Epithelial cell of proximal tubule (primary cell): Measurements from ENCODE around the gene KLC1. TPM values are rescaled to one million over a fixed set of nuclear protein-coding genes. Genes with fewer than 3 reads are reported as not detected.

Experiments
- DNase-seq: peaks from one replicate; pipeline ENCODE4 v3.0.0-alpha.2; 2011; ENCODE audit warnings: low read depth
- H3K4me3 ChIP-seq: 2 replicates; pipeline ENCODE4 v1.5.1; 2011; ENCODE audit warnings: low read depth, mild to moderate bottlenecking, low read length
- CTCF ChIP-seq: conservative IDR thresholded peaks from 2 replicates; pipeline ENCODE4 v1.5.1; 2012; ENCODE audit warnings: low read depth, mild to moderate bottlenecking, low read length
- total RNA-seq: library from RNA; depleted of rRNA; stranded (reverse); fragments of >200 nt; gene quantifications from 2 replicates; pipeline ENCODE4 v1.2.3, GENCODE V29; 2015

The KLC1 gene
- total RNA-seq, 1 donor from 2014 or later: 178 TPM

GRCh38 chr14:103707329-103708263, 78.6 kb downstream of the KLC1 start:
- TF ChIP-seq CTCF: no peak
- DNase-seq: no peak
- H3K4me3 ChIP-seq: no peak overlapping the region

GRCh38 chr14:103708750-103709187, 79.8 kb downstream of the KLC1 start:
- TF ChIP-seq CTCF: no peak
- DNase-seq: no peak
- no peak overlapping the region for H3K4me3 ChIP-seq

GRCh38 chr14:103709814-103710213, 80.8 kb downstream of the KLC1 start:
- no peak overlapping the region for H3K4me3 ChIP-seq
- TF ChIP-seq CTCF: no peak
- no peak for DNase-seq

GRCh38 chr14:103710771-103711377, 81.9 kb downstream of the KLC1 start:
- no peak for TF ChIP-seq CTCF
- no peak overlapping the region for H3K4me3 ChIP-seq
- no peak for DNase-seq

- H3K4me3 ChIP-seq: no peak overlapping the region
- no peak for TF ChIP-seq CTCF
Observed at GRCh38 chr14:103711516-103712431, 82.8 kb downstream of the KLC1 start.

GRCh38 chr14:103712633-103713247, 83.7 kb downstream of the KLC1 start:
- DNase-seq: no peak
- H3K4me3 ChIP-seq: no peak overlapping the region
- no peak for TF ChIP-seq CTCF

More at GRCh38 chr14:103711516-103712431, 82.8 kb downstream of the KLC1 start:
- no peak for DNase-seq
